Measurements from ENCODE around the gene DSCAML1. TPM values are rescaled to one million over a fixed set of nuclear protein-coding genes. Genes with fewer than 3 reads are reported as not detected.

Gene DSCAML1
- total and polyA plus RNA-seq, 2 of the 8 experiments (the other 6 are each of a cell fraction or from before 2014, with no cell fraction given), result 0.19 to 0.24 TPM

- TF ChIP-seq JUND (IDR thresholded peaks at IDR 0.05; ENCODE audit: low read length) (no peak), SAP30 (IDR thresholded peaks at IDR 0.05; ENCODE audit: insufficient read depth, insufficient replicate concordance, low read length) (no peak), SIRT6 (IDR thresholded peaks at IDR 0.05; ENCODE audit: low read length) (no peak), CTBP2 (IDR thresholded peaks at IDR 0.05; ENCODE audit: borderline replicate concordance, insufficient read depth, insufficient read length, low read length) (no peak), ZNF274 (IDR thresholded peaks at IDR 0.05; ENCODE audit: borderline replicate concordance, extremely low read depth, low read length) (no peak), HDAC2 (IDR thresholded peaks at IDR 0.05; ENCODE audit: borderline replicate concordance in 1 of 2, low read depth in 2 of 2, low read length in 2 of 2) (no peak), POLR2AphosphoS5 (IDR thresholded peaks at IDR 0.05; ENCODE audit: low read depth, low read length) (no peak), YY1 (IDR thresholded peaks at IDR 0.05; ENCODE audit: low read depth, low read length) (no peak)
- TF ChIP-seq, protein P1, sequence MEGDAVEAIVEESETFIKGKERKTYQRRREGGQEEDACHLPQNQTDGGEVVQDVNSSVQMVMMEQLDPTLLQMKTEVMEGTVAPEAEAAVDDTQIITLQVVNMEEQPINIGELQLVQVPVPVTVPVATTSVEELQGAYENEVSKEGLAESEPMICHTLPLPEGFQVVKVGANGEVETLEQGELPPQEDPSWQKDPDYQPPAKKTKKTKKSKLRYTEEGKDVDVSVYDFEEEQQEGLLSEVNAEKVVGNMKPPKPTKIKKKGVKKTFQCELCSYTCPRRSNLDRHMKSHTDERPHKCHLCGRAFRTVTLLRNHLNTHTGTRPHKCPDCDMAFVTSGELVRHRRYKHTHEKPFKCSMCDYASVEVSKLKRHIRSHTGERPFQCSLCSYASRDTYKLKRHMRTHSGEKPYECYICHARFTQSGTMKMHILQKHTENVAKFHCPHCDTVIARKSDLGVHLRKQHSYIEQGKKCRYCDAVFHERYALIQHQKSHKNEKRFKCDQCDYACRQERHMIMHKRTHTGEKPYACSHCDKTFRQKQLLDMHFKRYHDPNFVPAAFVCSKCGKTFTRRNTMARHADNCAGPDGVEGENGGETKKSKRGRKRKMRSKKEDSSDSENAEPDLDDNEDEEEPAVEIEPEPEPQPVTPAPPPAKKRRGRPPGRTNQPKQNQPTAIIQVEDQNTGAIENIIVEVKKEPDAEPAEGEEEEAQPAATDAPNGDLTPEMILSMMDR (IDR thresholded peaks at IDR 0.05; ENCODE audit: control extremely low read depth in 1 of 3, insufficient read depth in 1 of 3, low read depth in 1 of 3, low read length in 3 of 3), result no peak
Measured at GRCh38 chr11:117476531-117477142, 320.4 kb downstream of the DSCAML1 start (continued).

Measured in H1 (cell line).